Measurements from ENCODE around the gene PIK3CA.

GRCh38 chr3:179247289-179248015 is 99.3 kb downstream of the PIK3CA start:
- TF ChIP-seq POLR2A (IDR thresholded peaks at IDR 0.05) (no peak), CTCF (IDR thresholded peaks at IDR 0.05) (no peak)

Data from testis (tissue), 2 donors.